Measurements from ENCODE around the gene PLB1. TPM values are rescaled to one million over a fixed set of nuclear protein-coding genes. Genes with fewer than 3 reads are reported as not detected.

The PLB1 gene
- 1 to 10 TPM; 1.3 to 1.6 TPM for total RNA-seq
- polyA plus RNA-seq (2013, experiment 1 of 2), result 3.4 TPM
- 3.1 TPM for polyA plus RNA-seq (2013, experiment 2 of 2)
- 0.06 to 12.6 (median 1.4) reads per million in 172 experiments for total RNA-seq

GRCh38 chr2:28495551-28496250 is at the start of gene PLB1:
Gene PLB1 (plus strand): TSS chr2:28496060. CDS start chr2:28496115, 55 bp downstream.
- POLR2A ChIA-PET, result no interaction called here
- Mint-ChIP-seq H3K4me1 (ENCODE audit: low read depth) (no peaks in the 10 kb centered on the region), H3K9me3 (no peaks in the 10 kb centered on the region), H3K27me3 (peaks cover 4% of the 10 kb centered on the region), H3K36me3 (ENCODE audit: low read depth) (no peaks in the 10 kb centered on the region), H3K27ac (no peak within 1 kb of the TSS), H3K4me3 (no peak within 1 kb of the TSS)
- intact Hi-C loops (cut with DNase I, micrococcal nuclease), result no loop called here
- H3K27ac ChIP-seq (ENCODE audit: low read depth in 1 of 2, low read length in 2 of 2), result no peak within 1 kb of the TSS
- TF ChIP-seq CTCF (IDR thresholded peaks at IDR 0.05), result no peak
- DNase-seq (no peak), ATAC-seq (ENCODE audit: poor library complexity) (no peak)
- CTCF ChIA-PET, result no interaction called here
- no peaks in the 10 kb centered on the region for H3K4me1 ChIP-seq (ENCODE audit: insufficient read depth, low read length)
- no peaks in the 10 kb centered on the region for H3K27me3 ChIP-seq (ENCODE audit: control insufficient read depth in 1 of 2, insufficient read depth in 2 of 2, low read length in 2 of 2)
- no peaks in the 10 kb centered on the region for H3K36me3 ChIP-seq (ENCODE audit: insufficient read depth, low read length)
- no peak within 1 kb of the TSS for H3K4me3 ChIP-seq (ENCODE audit: low read length)
- no peaks in the 10 kb centered on the region for H3K9me3 ChIP-seq (ENCODE audit: control insufficient read depth in 1 of 2, insufficient read depth in 1 of 2, low read length in 2 of 2)

- H3K27me3 Mint-ChIP-seq, result no peaks in the 10 kb centered on the region
- POLR2A ChIA-PET, result no interaction called here
- Histone ChIP-seq H3K4me3 (ENCODE audit: low read length) (no peak overlapping the region), H3K27me3 (ENCODE audit: control insufficient read depth in 1 of 2, insufficient read depth in 2 of 2, low read length in 2 of 2) (no peaks in the 10 kb centered on the region), H3K27ac (ENCODE audit: low read depth in 1 of 2, low read length in 2 of 2) (no peak overlapping the region), H3K4me1 (ENCODE audit: insufficient read depth, low read length) (peaks cover 3% of the 10 kb centered on the region), H3K36me3 (ENCODE audit: insufficient read depth, low read length) (no peaks in the 10 kb centered on the region), H3K9me3 (ENCODE audit: control insufficient read depth in 1 of 2, insufficient read depth in 1 of 2, low read length in 2 of 2) (no peaks in the 10 kb centered on the region)
- TF ChIP-seq CTCF (IDR thresholded peaks at IDR 0.05), result no peak
- no peaks in the 10 kb centered on the region for H3K36me3 Mint-ChIP-seq (ENCODE audit: low read depth)
- CTCF ChIA-PET, result no interaction called here
- ATAC-seq (ENCODE audit: poor library complexity) (no peak), DNase-seq (no peak)
- no peaks in the 10 kb centered on the region for H3K9me3 Mint-ChIP-seq
- intact Hi-C loops (cut with DNase I, micrococcal nuclease), result loop anchor here in 1 of 2 experiments (5.0 kb wide), 1 partner anchor 39 kb away; no protein-coding TSS in a partner anchor
- H3K4me1 Mint-ChIP-seq (ENCODE audit: low read depth), result no peaks in the 10 kb centered on the region
- no peak overlapping the region for H3K4me3 Mint-ChIP-seq
- H3K27ac Mint-ChIP-seq, result no peak overlapping the region
These were observed 49.3 kb upstream of the PLB1 start for GRCh38 chr2:28446531-28446930.

GRCh38 chr2:28447086-28447485 is 48.8 kb upstream of the PLB1 start:
- peaks cover 4% of the 10 kb centered on the region for H3K4me1 ChIP-seq (ENCODE audit: insufficient read depth, low read length)
- no peak for DNase-seq
- H3K36me3 ChIP-seq (ENCODE audit: insufficient read depth, low read length), result no peaks in the 10 kb centered on the region
- Mint-ChIP-seq H3K36me3 (ENCODE audit: low read depth) (no peaks in the 10 kb centered on the region), H3K9me3 (no peaks in the 10 kb centered on the region), H3K4me3 (no peak overlapping the region), H3K4me1 (ENCODE audit: low read depth) (no peaks in the 10 kb centered on the region), H3K27me3 (no peaks in the 10 kb centered on the region), H3K27ac (no peak overlapping the region)
- POLR2A ChIA-PET, result no interaction called here
- no peak for ATAC-seq (ENCODE audit: poor library complexity)
- CTCF ChIA-PET, result no interaction called here
- no peaks in the 10 kb centered on the region for H3K9me3 ChIP-seq (ENCODE audit: control insufficient read depth in 1 of 2, insufficient read depth in 1 of 2, low read length in 2 of 2)
- no peaks in the 10 kb centered on the region for H3K27me3 ChIP-seq (ENCODE audit: control insufficient read depth in 1 of 2, insufficient read depth in 2 of 2, low read length in 2 of 2)
- intact Hi-C loops (cut with DNase I, micrococcal nuclease), result loop anchor here in 1 of 2 experiments (5.0 kb wide), 1 partner anchor 40 kb away; no protein-coding TSS in a partner anchor
- no peak overlapping the region for H3K27ac ChIP-seq (ENCODE audit: low read depth in 1 of 2, low read length in 2 of 2)
- TF ChIP-seq CTCF (IDR thresholded peaks at IDR 0.05), result no peak
- H3K4me3 ChIP-seq (ENCODE audit: low read length), result no peak overlapping the region

Measured in CD4-positive, alpha-beta T cell (primary cell).